ENCODE results near the gene KCNF1.

DNA sequence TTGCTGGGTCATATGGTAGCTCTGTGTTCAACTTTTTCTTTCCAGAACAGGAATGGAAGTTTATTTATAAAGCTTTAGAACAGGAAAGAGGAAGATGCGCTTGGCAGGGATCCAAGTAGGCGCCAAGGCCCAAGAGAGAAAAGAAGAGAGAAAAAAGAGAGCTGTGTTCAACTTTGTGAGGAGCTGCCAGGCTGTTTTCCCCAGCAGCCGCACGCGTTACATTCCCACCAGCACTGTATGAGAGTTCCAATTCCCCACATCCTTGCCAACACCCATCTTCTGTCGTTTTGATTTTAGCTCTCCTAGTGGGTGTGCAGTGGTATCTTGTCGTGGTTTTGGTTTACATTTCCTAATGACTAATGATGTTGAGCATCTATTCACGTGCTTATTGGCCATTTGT lies 51.4 kb downstream of the KCNF1 start:
- TF ChIP-seq TAF1 (IDR thresholded peaks at IDR 0.05; ENCODE audit: borderline replicate concordance, low read depth, low read length) (no peak), POLR2AphosphoS5 (IDR thresholded peaks at IDR 0.05; ENCODE audit: low read depth, low read length) (no peak)

Data from GM12892 (cell line).